Endometrial microvascular endothelial cells (primary cell): ENCODE measurements around the gene TCP11. TPM values are rescaled to one million over a fixed set of nuclear protein-coding genes. Genes with fewer than 3 reads are reported as not detected.

ENCODE experiments used
- in situ Hi-C: cut with HindIII; loops from 2 replicates; pipeline ENCODE4 v1.10.0; 2017; ENCODE audit warnings: low sequenced_read_pairs, low pct_unique_long_range_greater_than_20kb; ENCODE audit errors: inconsistent ontology term
- total RNA-seq: library from RNA; depleted of rRNA; stranded (reverse); fragments of >200 nt; gene quantifications from one replicate; pipeline ENCODE4 v1.2.3, GENCODE V29; 2015; ENCODE audit errors: inconsistent ontology term

The TCP11 gene
- total RNA-seq, 1 donor from 2014 or later, result 0.37 TPM

DNA sequence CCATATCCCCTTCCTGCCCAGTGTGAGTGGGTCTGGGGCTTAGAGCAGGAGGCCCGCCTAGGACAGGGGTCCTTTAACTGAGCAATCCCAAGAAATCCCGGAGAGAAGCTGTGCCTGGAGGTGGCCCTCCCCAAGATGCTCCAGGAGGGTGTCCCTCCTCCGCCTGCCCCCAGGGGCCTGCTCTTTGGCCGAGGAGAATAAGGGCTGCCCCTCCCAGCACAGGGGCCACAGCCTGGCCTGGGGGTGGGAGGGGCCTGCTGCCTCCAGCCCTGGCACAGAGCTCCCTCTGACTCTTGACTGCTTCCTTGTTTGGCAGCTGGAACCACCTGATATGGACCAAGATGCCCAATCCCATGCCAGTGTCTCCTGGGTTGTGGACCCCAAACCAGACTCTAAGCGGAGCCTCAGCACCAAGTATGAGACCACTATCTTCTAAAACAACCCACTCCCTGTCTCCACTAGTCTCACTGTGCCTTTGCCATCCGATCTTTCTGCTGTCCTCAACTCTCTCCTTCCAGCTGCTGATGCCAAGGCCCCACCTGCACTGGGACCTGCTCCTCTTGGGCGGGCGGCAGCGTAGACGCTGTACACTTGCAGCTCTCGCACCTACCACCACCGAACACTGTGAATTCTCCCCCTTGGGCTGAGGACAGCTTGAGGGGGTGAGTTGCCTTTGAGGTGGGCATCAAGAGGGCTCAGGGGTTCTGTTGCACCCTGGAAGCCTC is 54.3 kb downstream of the TCP11 start:
- in situ Hi-C loops, result no loop called here

DNA sequence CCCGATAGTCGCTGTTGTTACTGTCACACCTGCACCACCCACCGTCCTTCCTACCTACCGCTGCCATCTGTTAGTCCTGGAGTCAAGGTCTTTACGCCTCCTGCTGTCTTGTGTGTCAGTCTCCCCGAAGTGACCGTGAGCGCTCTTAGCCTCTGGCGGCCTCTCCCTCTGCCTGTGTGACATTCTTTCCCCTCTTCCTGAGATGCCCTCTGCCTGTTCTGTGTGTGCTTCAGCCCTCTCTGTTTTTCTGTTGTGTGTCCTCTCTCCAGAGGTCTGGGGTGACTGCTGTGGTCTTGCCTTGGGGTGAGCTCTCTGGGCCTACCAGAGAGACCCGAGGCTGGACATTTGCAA is 54.9 kb downstream of the TCP11 start:
- in situ Hi-C loops, result no loop called here

DNA sequence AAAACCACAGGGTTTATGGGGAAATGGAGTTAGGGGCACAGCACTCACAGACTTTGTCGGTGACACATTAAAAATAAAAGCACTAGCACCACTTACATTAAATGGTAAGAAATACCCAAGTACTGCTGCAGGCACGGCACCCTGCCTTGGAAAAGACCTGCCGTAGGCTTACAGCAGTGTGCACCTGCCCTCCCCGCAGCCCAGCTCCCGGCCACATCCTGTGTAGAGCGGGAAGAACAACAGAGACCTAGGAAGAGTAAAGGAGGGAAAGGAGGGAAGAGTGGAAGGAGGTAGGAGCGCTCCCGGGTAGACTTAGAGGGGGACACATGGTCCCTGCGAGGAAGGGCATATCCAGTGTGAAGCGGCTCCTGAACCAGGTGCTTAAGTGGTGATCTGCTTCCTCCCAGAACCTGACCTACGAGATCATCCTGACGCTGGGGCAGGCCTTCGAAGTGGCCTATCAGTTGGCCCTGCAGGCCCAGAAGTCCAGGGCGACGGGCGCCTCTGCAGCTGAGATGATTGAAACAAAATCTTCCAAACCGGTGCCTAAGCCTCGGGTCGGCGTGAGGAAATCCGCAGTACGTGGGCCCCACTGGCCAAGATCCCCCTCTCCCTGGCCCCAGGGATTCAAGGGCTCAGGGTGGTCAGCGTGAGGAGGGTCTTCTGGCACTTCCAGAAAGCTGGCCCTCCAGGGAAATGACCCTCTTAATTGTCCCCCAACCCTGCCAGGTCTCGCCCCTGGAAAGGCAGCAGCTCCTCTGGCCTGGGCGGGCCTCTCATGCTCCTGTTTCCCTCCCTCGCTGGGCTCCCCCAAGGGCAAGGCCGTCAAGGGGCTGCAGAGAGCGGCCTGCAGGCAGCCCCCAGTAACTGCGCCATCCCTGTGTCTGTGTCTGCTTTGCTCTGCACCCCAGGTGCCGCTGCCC is 55.5 kb downstream of the TCP11 start:
- in situ Hi-C loops, result no loop called here

DNA sequence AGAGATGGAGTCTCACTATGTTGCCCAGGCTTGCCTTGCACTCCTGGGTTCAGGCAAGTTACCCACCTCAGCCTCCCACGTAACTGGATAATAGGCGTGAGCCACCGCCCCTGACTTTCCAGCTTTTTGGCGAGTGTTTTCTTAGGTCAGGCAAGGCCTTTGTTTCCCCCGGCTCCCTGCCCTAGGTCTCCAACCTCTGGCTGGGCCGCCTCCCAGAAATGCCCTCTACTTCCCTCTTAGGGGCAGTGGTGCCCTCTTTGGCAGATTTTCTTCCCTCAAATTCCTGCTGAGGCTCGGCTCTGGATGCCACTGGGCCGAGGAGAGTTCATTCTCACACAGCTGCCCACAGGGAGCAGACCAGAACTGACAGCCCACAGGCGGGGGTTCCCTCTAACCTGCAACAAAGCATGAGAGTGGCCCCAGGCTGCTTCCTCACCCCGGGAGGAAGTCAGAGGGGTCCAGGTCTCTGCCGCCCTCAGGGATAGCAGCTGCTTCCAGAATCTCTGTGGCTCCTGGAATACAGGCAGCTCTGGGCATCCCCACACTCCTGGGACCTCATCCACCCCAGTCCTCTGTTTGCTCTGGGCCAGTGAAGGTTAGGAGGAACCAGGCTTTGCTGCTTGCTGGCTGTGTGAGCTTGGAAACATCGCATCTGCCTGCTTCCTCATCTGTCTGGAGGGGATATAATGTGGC is 56.5 kb downstream of the TCP11 start:
- in situ Hi-C loops, result no loop called here

DNA sequence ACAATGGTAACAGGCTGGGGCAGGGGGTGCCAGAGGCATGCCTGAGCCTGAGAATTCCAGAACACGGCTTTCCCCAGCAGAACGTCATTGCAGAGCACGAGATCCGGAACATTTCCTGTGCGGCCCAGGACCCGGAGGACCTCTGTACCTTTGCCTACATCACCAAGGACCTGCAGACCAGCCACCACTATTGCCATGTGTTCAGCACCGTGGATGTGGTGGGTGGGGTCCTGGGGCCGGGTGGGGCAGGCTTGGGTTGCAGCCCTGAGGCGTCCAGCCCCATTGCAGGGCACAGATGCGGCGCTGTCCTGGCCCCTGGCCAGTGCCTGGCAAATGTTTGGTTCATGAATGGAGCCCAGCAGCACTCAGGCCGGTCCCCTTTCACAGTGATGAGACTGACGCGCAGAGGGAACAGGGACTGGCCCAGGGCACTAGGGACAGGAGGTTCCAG is 57.1 kb downstream of the TCP11 start:
- in situ Hi-C loops, result no loop called here

DNA sequence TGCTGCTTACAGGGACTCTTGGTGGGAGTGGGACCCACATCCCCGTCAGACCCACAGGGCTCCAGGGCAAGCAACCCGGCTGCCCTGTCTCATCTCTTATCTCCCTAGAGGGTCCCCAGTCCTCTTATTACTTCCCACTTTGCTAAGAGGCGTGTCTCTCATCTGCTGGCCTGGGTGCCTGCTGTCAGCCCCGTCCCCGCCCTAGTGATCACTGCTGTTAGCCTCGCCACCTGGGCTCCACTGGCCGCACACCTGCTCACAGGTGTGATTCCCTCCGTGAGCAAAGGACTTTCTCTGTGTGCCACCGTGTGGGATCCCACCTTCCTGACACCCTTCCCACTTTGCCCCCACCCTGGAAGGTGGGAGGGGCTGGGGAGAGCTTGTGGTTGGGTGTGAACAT is 57.6 kb downstream of the TCP11 start:
- in situ Hi-C loops, result no loop called here

DNA sequence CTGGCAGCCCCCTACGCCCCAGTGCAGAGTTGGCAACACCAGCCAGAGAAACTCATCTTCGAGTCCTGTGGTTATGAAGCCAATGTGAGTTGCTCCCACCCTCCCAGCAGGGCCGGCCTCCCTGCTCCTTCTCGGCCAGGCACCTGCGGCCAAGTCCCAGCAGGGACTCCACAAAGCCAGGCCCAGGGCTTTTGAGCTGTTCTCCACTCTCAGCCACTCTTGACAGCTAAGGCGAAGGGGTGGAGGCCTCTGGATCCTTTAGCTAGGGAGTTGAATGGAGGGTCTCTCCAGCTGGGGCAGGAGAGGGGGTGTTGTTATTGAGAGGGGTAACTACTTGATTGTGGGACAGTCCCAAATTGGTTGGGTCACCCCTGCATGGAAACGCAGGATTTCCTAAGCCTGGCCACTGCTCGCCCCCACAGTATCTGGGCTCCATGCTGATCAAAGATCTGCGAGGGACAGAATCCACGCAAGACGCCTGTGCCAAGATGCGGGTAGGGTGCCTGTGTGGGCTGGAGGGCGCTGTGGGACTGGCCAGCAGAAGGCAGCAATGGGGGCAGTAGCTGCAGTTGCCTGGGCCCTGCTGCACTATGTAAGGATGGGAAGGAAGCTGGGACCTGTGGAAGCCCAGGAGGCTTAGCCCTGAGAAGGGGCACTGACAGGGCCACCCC is 58.3 kb downstream of the TCP11 start:
- in situ Hi-C loops, result no loop called here

DNA sequence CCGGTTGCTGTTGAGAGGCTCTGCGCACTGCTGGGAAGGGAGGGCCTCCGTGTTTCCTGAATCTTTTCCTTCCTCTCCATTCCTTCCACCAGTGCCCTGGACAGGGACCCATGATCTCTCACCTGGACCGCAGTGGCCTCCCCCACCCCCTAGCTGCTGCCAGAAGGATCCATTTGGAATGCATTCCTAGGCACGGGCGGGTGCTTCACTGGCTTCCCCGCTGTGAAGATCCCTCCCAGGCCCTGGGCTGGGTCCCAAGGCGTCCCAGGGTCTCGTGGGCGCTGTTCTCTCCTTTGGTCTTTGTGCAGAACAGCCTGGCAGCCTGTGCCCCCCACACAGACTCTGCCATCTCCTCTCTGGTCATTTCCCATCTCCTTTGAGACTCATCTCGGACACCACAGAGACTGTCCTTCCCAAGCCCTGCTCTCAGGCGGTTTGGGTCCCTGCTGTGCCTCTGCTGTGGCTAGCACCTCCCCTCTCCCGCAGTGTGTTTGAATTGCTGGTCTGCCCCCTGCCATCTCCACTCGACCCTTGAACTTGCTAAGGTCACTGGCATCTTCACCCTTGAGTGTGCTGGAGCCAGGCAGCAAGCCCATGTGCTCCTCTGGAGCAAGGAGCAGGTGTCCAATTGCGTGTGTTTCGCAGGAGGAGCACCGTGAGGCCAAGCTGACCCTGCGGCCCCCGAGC is 59.0 kb downstream of the TCP11 start:
- in situ Hi-C loops, result no loop called here

DNA sequence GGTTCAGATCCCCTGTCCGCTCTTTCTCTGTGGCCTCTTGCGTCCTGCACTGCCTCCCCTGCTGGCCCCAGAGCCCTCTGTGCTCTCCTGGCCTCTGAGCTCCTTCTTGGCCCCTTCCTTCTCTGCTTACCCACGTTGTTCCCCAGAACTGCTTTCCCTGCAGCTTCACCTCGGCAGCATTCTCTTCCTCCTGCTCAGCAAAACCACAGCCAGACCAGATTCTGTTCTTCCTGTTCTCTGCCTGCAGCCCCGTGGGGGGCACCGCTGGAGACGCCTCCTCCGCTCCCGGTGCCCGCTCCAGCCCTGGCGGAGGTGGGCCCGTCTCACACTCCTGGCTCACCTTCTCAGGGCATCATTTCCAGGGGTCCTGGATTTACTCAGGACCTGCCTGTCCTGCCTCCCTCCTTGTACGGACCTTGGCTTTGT is 59.7 kb downstream of the TCP11 start:
- in situ Hi-C loops, result no loop called here

DNA sequence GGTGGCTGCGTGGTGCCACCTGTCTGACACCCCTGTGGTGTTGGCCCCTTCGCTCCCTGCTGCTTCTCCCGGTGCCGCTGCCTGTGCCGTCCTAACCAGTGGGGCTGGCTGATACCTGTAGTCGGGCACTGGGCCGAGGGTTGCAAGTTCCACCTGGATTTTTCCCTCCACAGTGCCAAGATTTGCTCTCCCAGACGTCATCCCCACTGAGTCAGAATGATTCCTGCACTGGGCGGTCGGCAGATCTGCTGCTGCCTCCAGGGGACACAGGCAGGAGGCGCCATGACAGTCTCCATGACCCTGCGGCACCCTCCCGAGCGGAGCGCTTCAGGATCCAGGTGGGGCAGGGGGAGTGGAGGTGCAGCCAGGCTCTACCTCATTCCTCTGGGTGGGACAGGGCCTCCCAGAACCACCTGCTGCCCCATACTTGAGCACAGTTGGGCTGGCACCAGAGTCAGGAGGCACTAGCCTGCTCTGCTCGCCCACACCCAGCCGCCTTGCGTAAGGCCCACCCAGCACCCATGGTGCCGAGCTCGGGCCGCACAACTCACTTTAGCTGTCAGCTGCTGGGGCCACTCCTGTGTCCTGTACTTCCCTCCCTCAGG is 60.2 kb downstream of the TCP11 start:
- in situ Hi-C loops, result no loop called here

DNA sequence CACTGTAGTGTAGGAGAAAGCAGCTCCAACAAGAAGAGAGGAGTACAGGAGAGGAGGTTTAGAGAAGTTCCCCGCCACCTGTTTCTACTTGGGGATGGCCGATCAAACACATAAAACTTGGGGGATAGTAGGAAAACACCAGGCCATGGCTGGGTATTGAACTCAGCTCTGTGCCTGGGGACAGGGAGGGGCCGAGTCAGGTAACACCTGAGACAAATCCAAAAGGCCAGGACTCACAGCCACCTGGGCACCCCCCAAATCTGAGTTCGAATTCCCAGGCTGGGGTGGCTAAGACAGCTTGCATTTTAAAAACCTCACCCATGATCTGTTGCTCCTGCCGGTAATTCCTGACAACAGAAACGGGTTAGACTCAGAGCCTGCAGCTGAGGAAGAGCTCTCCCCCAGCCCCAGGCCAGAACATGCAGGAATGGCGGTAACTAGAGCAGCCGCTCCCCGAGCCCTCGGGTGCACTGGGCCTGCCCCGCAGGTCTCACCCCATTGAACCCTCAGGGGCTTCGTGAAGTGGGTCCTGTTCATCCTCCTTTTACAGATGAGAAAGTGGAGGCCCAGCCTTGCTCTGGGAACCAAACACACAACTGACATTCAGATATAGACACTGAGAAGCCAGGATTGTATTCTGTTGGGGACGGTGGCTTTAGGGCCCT is 61.0 kb downstream of the TCP11 start:
- in situ Hi-C loops, result no loop called here

DNA sequence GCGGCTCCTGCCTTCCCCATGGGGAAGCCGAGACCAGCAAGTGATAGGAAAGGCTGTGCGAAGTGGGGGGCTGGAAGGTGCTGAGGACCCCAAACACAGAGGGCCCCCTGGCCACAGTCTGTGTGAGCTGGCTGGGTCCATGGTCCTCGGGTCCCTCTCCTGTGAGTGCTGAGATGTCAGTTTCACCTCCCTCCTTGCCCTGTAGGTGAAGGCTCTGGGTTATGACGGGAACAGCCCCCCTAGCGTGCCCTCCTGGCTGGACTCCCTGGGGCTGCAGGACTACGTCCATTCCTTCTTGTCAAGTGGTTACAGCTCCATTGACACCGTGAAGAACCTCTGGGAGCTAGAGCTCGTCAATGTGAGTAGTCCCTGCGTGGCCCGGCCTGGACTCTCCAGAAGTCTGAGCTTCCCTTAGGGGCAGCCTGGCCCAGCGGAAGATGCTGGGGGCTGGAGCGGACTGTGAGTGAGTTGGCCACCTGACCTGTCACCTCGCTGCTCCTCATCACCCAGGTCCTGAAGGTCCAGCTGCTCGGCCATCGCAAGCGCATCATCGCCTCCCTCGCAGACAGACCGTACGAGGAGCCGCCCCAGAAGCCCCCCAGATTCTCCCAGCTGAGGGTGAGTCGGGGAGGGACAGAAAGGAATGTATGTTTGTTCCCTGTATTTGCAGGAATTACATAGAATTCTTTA is 61.7 kb downstream of the TCP11 start:
- in situ Hi-C loops, result no loop called here

DNA sequence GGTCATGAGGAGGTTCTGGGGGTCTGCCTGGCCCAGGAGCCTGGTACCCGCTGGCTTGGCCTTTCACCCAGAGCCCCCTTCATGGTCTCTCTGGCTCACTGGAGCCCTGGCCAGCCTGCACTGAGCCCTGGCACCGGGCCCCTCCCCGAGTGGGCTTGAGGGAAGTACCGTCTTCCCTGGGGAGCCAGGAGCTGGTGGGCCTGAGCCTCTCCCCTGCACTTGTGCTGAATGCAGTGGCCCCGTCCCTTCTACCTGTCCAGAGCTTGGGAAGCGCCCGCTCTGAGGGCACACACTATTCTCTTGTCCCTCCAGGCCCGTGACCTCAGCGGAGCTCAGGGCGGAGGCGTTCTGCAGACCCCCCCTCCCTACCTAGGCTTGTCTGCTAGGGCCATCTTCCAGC is 62.2 kb downstream of the TCP11 start:
- in situ Hi-C loops, result no loop called here

DNA sequence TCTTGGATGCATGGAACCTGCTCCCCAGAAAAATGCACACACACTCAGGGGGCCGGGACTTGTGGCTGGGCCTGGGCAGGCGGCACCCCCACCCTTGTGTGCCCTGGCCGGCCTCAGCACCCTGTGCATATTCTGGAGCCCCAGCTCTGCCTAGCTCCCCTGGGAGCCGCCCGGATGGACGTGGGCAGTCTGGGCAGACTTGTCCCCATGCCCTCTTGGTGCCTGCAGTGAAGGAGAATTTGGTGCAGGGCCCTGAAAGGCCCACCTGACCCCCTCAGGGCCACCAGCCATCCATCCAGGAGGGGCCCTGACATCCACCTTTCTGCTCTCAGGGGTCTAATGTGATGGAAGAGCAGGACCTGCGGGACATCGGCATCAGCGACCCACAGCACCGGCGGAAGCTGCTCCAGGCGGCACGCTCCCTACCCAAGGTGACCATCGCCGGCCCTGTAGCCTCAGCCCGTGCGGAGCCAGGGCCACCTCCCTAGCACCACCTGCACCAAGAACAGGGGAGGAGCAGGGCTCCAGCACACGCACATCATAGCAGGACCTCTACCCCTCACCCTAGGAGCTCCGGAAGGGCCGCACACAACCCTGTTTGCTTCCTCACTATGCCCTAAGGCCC is 62.8 kb downstream of the TCP11 start:
- in situ Hi-C loops, result no loop called here

DNA sequence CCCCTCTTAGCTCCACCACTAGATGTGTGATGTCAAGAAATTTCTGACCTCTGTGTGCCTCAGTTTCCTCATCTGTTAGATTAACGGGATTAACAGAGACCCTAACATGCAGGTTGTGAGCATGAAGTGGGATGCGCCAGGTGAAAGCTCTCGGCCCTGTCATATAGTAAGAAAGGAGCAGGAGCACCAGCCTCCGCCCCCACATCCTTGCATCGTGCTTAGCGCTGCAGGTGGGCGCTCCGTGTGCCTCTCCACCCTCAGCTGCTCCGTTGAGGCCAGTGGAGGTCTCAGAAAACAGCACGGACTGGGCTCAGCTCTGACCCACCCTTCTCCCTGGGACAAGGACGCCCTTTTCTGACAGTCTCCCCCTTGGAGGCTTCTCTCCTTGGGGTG is 63.4 kb downstream of the TCP11 start:
- in situ Hi-C loops, result no loop called here

DNA sequence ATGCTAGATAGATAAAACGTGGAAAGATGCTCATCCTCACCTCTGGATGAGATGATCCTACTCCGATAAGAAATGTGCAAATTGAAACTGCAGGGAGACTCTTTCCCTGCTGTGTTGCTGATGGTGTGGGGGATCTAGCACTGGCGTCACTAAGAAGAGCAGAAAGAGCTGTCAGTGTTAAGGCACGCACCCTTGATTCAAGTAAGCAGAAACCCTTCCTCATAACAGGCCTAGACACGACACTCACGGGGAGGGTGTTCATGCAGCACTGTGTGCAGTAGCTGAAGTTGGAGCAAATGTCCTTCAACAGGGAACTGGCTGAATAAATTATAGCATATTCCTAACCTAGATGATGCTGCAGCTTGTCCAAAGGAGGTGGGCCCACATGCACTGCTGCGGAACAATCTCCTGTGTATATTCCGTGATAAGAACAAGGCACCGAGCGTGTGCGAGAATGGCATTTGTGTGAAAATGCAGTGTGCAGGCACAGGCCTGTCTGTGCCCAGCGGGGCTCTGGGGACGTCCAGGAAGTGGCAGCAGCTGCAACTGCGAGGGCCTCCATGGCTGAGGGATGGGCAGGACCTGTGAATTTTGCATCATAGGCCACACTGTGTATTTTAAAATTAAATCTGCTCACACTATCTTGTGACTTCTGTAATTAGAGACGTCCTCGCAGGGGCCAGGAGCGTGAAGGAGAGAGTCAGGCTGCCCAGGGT is 64.0 kb downstream of the TCP11 start:
- in situ Hi-C loops, result no loop called here
